Activated naive CD4-positive, alpha-beta T cell (primary cell): ENCODE measurements around the gene TBC1D5.

Experiments used
- DNase-seq, 4 experiments: peaks; one replicate each; lab custom pipeline; 2025; lab: John Stamatoyannopoulos, UW

Gene TBC1D5

GRCh38 chr3:17479681-17480405, 262.6 kb downstream of the TBC1D5 start:
- no peak for DNase-seq

- DNase-seq, result no peak
These were observed 263.8 kb downstream of the TBC1D5 start for GRCh38 chr3:17478673-17479072.

GRCh38 chr3:17473761-17474160, 268.7 kb downstream of the TBC1D5 start:
- no peak for DNase-seq

GRCh38 chr3:17469954-17470353, 272.5 kb downstream of the TBC1D5 start:
- no peak for DNase-seq

GRCh38 chr3:17469520-17469919, 272.9 kb downstream of the TBC1D5 start:
- DNase-seq, result no peak

- DNase-seq, result no peak
These were observed 276.4 kb downstream of the TBC1D5 start for GRCh38 chr3:17466028-17466427.

- no peak for DNase-seq
These were observed 282.9 kb downstream of the TBC1D5 start for GRCh38 chr3:17459470-17459993.

- DNase-seq, result no peak
These were observed 285.8 kb downstream of the TBC1D5 start for GRCh38 chr3:17456650-17457049.

- DNase-seq, result no peak
These were observed 286.4 kb downstream of the TBC1D5 start for GRCh38 chr3:17456046-17456445.

GRCh38 chr3:17444865-17445264, 297.6 kb downstream of the TBC1D5 start:
- no peak for DNase-seq

- no peak for DNase-seq
These were observed 299.3 kb downstream of the TBC1D5 start for GRCh38 chr3:17443142-17443541.

- DNase-seq, result no peak
These were observed 299.9 kb downstream of the TBC1D5 start for GRCh38 chr3:17442332-17443049.

- no peak for DNase-seq
These were observed 308.6 kb downstream of the TBC1D5 start for GRCh38 chr3:17433876-17434275.

GRCh38 chr3:17432236-17432635, 310.2 kb downstream of the TBC1D5 start:
- no peak for DNase-seq

- no peak for DNase-seq
These were observed 310.9 kb downstream of the TBC1D5 start for GRCh38 chr3:17431484-17432045.

GRCh38 chr3:17431004-17431403, 311.4 kb downstream of the TBC1D5 start:
- no peak for DNase-seq

- DNase-seq, result no peak
These were observed 311.8 kb downstream of the TBC1D5 start for GRCh38 chr3:17430582-17430981.

- DNase-seq, result no peak
These were observed 318.5 kb downstream of the TBC1D5 start for GRCh38 chr3:17423786-17424536.

- DNase-seq, result no peak
These were observed 319.8 kb downstream of the TBC1D5 start for GRCh38 chr3:17422636-17423035.

- no peak for DNase-seq
These were observed 321.8 kb downstream of the TBC1D5 start for GRCh38 chr3:17420668-17421067.

GRCh38 chr3:17412950-17413530, 329.4 kb downstream of the TBC1D5 start:
- no peak for DNase-seq
